ENCODE measurements around the gene VCL.

VCL gene

GRCh38 chr10:73991203-73991883, 6.6 kb upstream of the VCL start:
- TF ChIP-seq CTCF (IDR thresholded peaks at IDR 0.05): no peak
- Histone ChIP-seq H3K36me3 (no peaks in the 10 kb centered on the region), H3K27ac (peak overlapping the region; percentile 93), H3K4me1 (ENCODE audit: control insufficient read depth in 1 of 2, insufficient read depth in 1 of 2, low read depth in 1 of 2, low read length in 1 of 2) (peaks cover 53 to 57% of the 10 kb centered on the region in 2 experiments), H3K4me3 (ENCODE audit: low read depth in 1 of 2, low read length in 1 of 2) (peak overlapping the region in 1 of 2 experiments; percentile 47), H3K27me3 (no peaks in the 10 kb centered on the region), H3K9me3 (no peaks in the 10 kb centered on the region)

GRCh38 chr10:73991884-73992245, 6.1 kb upstream of the VCL start:
- H3K9me3 ChIP-seq: no peaks in the 10 kb centered on the region
- H3K4me3 ChIP-seq (ENCODE audit: low read depth in 1 of 2, low read length in 1 of 2): peak overlapping the region; percentile 47 to 49
- peak; percentile 16 for TF ChIP-seq CTCF (IDR thresholded peaks at IDR 0.05)
- H3K36me3 ChIP-seq: no peaks in the 10 kb centered on the region
- H3K27me3 ChIP-seq: no peaks in the 10 kb centered on the region
- peak overlapping the region; percentile 93 for H3K27ac ChIP-seq
- H3K4me1 ChIP-seq (ENCODE audit: control insufficient read depth in 1 of 2, insufficient read depth in 1 of 2, low read depth in 1 of 2, low read length in 1 of 2): peaks cover 53 to 59% of the 10 kb centered on the region in 2 experiments

- peak overlapping the region; percentile 47 to 49 for H3K4me3 ChIP-seq (ENCODE audit: low read depth in 1 of 2, low read length in 1 of 2)
- H3K27me3 ChIP-seq: no peaks in the 10 kb centered on the region
- H3K9me3 ChIP-seq: no peaks in the 10 kb centered on the region
- H3K36me3 ChIP-seq: no peaks in the 10 kb centered on the region
- peaks cover 58 to 67% of the 10 kb centered on the region in 2 experiments for H3K4me1 ChIP-seq (ENCODE audit: control insufficient read depth in 1 of 2, insufficient read depth in 1 of 2, low read depth in 1 of 2, low read length in 1 of 2)
- H3K27ac ChIP-seq: peak overlapping the region; percentile 93
- no peak for TF ChIP-seq CTCF (IDR thresholded peaks at IDR 0.05)
Measured at GRCh38 chr10:73992899-73993788, 4.8 kb upstream of the VCL start.

- Histone ChIP-seq H3K4me1 (ENCODE audit: control insufficient read depth in 1 of 2, insufficient read depth in 1 of 2, low read depth in 1 of 2, low read length in 1 of 2) (peaks cover 70 to 83% of the 10 kb centered on the region in 2 experiments), H3K36me3 (no peaks in the 10 kb centered on the region)
Measured at GRCh38 chr10:73995035-73995358, 2.9 kb upstream of the VCL start.

GRCh38 chr10:73997461-73997786, 492 bp upstream of the VCL start:
- H3K4me3 ChIP-seq (ENCODE audit: low read depth in 1 of 2, low read length in 1 of 2): peak overlapping the region; percentile 88 to 99
- peak; percentile 10 for TF ChIP-seq CTCF (IDR thresholded peaks at IDR 0.05)
- H3K4me1 ChIP-seq (ENCODE audit: control insufficient read depth in 1 of 2, insufficient read depth in 1 of 2, low read depth in 1 of 2, low read length in 1 of 2): peaks cover 70 to 85% of the 10 kb centered on the region in 2 experiments
- H3K36me3 ChIP-seq: no peaks in the 10 kb centered on the region
- H3K9me3 ChIP-seq: no peaks in the 10 kb centered on the region
- no peaks in the 10 kb centered on the region for H3K27me3 ChIP-seq
- H3K27ac ChIP-seq: peak overlapping the region; percentile 93

More at GRCh38 chr10:73995035-73995358, 2.9 kb upstream of the VCL start:
- Histone ChIP-seq H3K27ac (peak overlapping the region; percentile 93), H3K4me3 (ENCODE audit: low read depth in 1 of 2, low read length in 1 of 2) (no peak overlapping the region), H3K27me3 (no peaks in the 10 kb centered on the region), H3K9me3 (no peaks in the 10 kb centered on the region)
- TF ChIP-seq CTCF (IDR thresholded peaks at IDR 0.05): no peak

All from neutrophil (primary cell).